Ectodermal cell (in vitro differentiated cells): ENCODE measurements around the gene SDF2L1.

ENCODE experiments used
- H3K27ac ChIP-seq: 2 replicates; pipeline ENCODE4 v1.7.0; 2013; ENCODE audit warnings: mild to moderate bottlenecking, low read depth, low read length; ENCODE audit not compliant: insufficient read depth, poor library complexity, severe bottlenecking
- H3K27me3 ChIP-seq: 2 replicates; pipeline ENCODE4 v1.7.0; 2013; ENCODE audit warnings: mild to moderate bottlenecking, low read length; ENCODE audit not compliant: insufficient read depth, control insufficient read depth, poor library complexity, severe bottlenecking
- H3K36me3 ChIP-seq: one replicate; pipeline ENCODE4 v1.7.0; 2013; ENCODE audit warnings: low read length; ENCODE audit not compliant: control insufficient read depth, insufficient read depth
- H3K4me1 ChIP-seq: one replicate; pipeline ENCODE4 v1.7.0; 2013; ENCODE audit warnings: low read length; ENCODE audit not compliant: control insufficient read depth, insufficient read depth
- H3K4me3 ChIP-seq: 2 replicates; pipeline ENCODE4 v1.7.0; 2013; ENCODE audit warnings: low read depth, low read length, control low read depth; ENCODE audit not compliant: insufficient read depth
- H3K9me3 ChIP-seq: 2 replicates; pipeline ENCODE4 v1.7.0; 2013; ENCODE audit warnings: mild to moderate bottlenecking, low read length, moderate library complexity; ENCODE audit not compliant: control insufficient read depth
- whole genome bisulfite sequencing, 2 experiments: methylation state at CpG; one replicate each; pipeline ENCODE4 v1.1.7; 2013; ENCODE audit warnings: missing lambda C conversion rate in 2 of 2; 5-methylcytosine and 5-hydroxymethylcytosine counted together

SDF2L1 gene

GRCh38 chr22:21650823-21651520 lies 8.9 kb downstream of the SDF2L1 start:
- H3K27me3 ChIP-seq: no peaks in the 10 kb centered on the region
- peak overlapping the region; percentile 90 for H3K27ac ChIP-seq
- H3K9me3 ChIP-seq: no peaks in the 10 kb centered on the region
- H3K4me1 ChIP-seq: peaks cover 16% of the 10 kb centered on the region
- peaks cover 16% of the 10 kb centered on the region for H3K36me3 ChIP-seq
- peak overlapping the region; percentile 92 for H3K4me3 ChIP-seq
- WGBS, 2 experiments: 8 to 14% methylated on average over 6 of the region's 6 CpGs

DNA sequence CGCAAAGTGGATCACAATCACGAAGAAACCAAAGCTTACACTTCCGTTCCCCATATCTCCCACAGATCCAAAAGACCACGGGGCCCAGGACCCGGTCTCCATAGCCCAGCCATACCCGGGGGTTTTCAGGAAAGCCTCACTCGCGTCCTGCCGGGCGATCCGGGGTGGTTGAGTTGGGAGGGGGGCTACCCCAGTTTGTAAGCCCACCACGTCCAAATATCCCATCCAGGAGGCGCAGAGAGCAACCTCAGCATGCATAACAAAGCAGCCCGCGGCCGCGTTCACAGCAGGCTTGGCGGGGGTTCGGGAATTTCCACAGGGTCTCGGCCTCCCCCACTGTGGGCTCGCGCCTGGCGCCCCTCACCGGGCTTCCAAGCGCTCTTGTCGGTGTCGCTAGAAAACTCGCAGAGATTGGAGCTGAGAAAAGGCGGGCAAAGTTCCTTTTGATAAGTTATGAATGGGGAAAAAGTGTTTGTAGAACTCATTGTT lies 9.5 kb downstream of the SDF2L1 start:
- Histone ChIP-seq H3K9me3 (no peaks in the 10 kb centered on the region), H3K4me3 (peak overlapping the region; percentile 92), H3K36me3 (peaks cover 16% of the 10 kb centered on the region), H3K4me1 (peaks cover 16% of the 10 kb centered on the region), H3K27ac (peak overlapping the region; percentile 90), H3K27me3 (no peaks in the 10 kb centered on the region)
- 0 to 1% methylated on average over 29 of the region's 29 CpGs for WGBS, 2 experiments

DNA sequence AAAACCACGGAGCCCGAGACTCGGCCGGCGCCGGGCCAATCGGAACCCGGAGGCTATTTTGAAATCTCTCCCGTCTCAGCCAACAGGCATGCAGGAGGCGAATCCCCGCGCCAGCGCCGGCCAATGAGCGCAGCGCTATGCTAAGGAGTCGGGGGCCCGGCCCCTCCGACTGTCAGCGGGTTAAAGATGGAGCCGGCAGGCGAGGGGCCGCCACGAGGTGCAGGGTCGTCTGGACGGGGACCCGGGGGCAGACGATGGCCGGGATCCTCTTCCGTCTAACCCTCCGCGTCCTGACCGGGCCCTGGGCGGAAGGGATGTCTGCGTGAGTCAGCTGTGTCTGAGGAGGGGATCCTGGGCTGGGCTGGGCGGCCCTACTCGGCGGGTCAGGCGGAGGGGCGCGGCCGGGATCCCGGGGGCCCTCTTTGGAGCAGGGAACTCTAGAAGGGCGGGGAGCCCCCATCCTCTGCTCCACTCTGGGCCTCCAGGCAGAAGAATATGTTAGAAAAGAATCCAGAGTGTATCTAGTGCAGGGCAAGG lies 10.0 kb downstream of the SDF2L1 start:
- H3K27me3 ChIP-seq: no peaks in the 10 kb centered on the region
- peaks cover 16% of the 10 kb centered on the region for H3K36me3 ChIP-seq
- H3K9me3 ChIP-seq: no peaks in the 10 kb centered on the region
- H3K4me3 ChIP-seq: peak overlapping the region; percentile 92
- peak overlapping the region; percentile 90 for H3K27ac ChIP-seq
- H3K4me1 ChIP-seq: peaks cover 14% of the 10 kb centered on the region
- 0% methylated on average over 44 of the region's 44 CpGs for WGBS, 2 experiments

DNA sequence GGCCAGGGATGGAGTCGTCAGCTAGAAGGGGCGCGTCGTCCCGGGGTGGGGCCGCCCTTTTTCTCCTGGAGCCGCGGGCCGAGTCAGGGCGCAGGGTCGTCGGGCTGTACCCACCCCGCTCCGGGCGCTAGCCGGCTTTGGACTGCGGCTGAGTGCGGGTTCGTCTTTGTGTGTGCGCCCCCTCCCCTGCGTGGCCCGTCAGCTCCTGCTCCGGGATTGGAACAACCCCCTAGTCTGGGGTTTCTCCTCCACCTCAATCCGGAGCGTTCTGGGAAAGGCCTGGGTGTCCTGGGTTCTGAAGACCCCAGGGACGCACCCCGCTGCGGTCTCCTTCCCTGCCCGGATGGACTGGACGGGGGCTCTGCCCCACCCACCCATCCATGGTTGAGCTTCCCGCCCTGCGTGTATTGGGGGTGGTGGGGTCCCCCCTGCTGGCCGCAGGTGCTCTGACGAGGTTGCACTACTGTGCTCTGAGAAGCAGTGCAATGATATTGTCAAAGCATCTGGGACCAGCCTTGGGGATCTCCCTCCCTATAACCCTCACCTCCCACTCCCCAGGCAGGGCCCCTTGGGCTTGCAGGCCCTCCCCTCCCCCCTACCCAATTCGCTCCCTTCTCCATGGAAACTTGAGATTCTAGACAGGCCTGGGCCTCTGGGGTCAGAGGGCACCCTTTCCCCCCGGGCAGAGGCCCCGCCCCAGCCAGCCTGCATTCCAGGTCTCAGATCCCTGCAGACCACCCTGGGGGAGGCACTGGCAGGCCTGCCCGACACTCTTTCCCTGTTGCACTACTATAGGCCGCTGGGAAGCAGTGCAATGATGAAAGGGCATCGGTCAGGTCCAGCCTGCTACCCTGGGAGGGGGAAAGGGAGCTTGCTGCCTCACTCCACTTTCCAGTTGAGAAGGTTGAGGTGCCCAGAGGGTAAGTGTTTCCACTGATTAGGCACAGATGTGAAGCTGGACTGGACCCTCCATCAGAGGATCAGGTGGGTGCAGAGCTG lies 10.7 kb downstream of the SDF2L1 start:
- Histone ChIP-seq H3K4me1 (peaks cover 13% of the 10 kb centered on the region), H3K4me3 (peak overlapping the region; percentile 92), H3K27ac (peak overlapping the region; percentile 74), H3K9me3 (no peaks in the 10 kb centered on the region), H3K36me3 (peaks cover 16% of the 10 kb centered on the region), H3K27me3 (no peaks in the 10 kb centered on the region)
- 1% methylated on average over 40 of the region's 40 CpGs for whole genome bisulfite sequencing, 2 experiments

DNA sequence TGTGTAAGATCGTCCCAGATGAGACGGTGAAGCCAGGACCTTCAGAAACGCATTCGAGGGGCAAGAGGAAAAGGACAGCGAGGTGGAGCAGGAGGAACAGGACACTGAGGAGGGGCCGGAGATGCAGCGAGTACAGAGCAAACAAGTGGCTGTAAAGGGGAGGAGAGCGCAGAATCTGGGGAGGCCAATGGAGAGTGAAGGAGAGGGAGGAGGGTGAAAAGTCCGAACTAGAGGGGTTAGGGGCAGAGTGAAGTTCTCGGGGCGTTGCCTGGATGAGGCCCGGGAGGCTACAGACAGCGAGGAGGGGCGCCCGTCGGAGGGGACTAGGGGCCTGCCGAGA lies 14.9 kb downstream of the SDF2L1 start:
- Histone ChIP-seq H3K27ac (peak overlapping the region; percentile 56), H3K4me1 (peaks cover 11% of the 10 kb centered on the region), H3K4me3 (peak overlapping the region; percentile 51), H3K9me3 (no peaks in the 10 kb centered on the region), H3K36me3 (peaks cover 16% of the 10 kb centered on the region), H3K27me3 (no peaks in the 10 kb centered on the region)
- WGBS, 2 experiments: 29 to 34% methylated on average over 17 of the region's 17 CpGs

GRCh38 chr22:21657360-21658032 lies 15.4 kb downstream of the SDF2L1 start:
- Histone ChIP-seq H3K9me3 (no peaks in the 10 kb centered on the region), H3K27me3 (no peaks in the 10 kb centered on the region), H3K4me3 (peak overlapping the region; percentile 51), H3K36me3 (peaks cover 16% of the 10 kb centered on the region), H3K27ac (peak overlapping the region; percentile 84), H3K4me1 (peaks cover 11% of the 10 kb centered on the region)
- 1% methylated on average over 79 of the region's 79 CpGs for WGBS, 2 experiments

GRCh38 chr22:21659864-21660525 lies 17.9 kb downstream of the SDF2L1 start:
- whole genome bisulfite sequencing, 2 experiments: 91 to 92% methylated on average over 7 of the region's 7 CpGs

GRCh38 chr22:21660904-21661303 lies 18.8 kb downstream of the SDF2L1 start:
- no peaks in the 10 kb centered on the region for H3K9me3 ChIP-seq
- no peak overlapping the region for H3K27ac ChIP-seq
- WGBS, 2 experiments: 82 to 83% methylated on average over 7 of the region's 7 CpGs

More at GRCh38 chr22:21659864-21660525, 17.9 kb downstream of the SDF2L1 start:
- Histone ChIP-seq H3K36me3 (peaks cover 1% of the 10 kb centered on the region), H3K4me3 (no peak overlapping the region), H3K27me3 (no peaks in the 10 kb centered on the region), H3K9me3 (no peaks in the 10 kb centered on the region), H3K27ac (no peak overlapping the region), H3K4me1 (peaks cover 6% of the 10 kb centered on the region)

GRCh38 chr22:21661991-21662390 lies 19.9 kb downstream of the SDF2L1 start:
- Histone ChIP-seq H3K4me1 (peaks cover 6% of the 10 kb centered on the region), H3K27ac (no peak overlapping the region), H3K36me3 (no peaks in the 10 kb centered on the region), H3K27me3 (no peaks in the 10 kb centered on the region), H3K9me3 (no peaks in the 10 kb centered on the region), H3K4me3 (no peak overlapping the region)
- 91 to 94% methylated on average over 5 of the region's 5 CpGs for WGBS, 2 experiments

More at GRCh38 chr22:21660904-21661303, 18.8 kb downstream of the SDF2L1 start:
- Histone ChIP-seq H3K27me3 (no peaks in the 10 kb centered on the region), H3K4me1 (peaks cover 6% of the 10 kb centered on the region), H3K36me3 (no peaks in the 10 kb centered on the region), H3K4me3 (no peak overlapping the region)
